CD4-positive, alpha-beta T cell (primary cell): ENCODE data around the gene GPR162. TPM values are rescaled to one million over a fixed set of nuclear protein-coding genes. Genes with fewer than 3 reads are reported as not detected.
A peak's percentile ranks its signal among the peaks of the same experiment; 100 is the strongest.

ENCODE experiments used
- ATAC-seq: fragments of 200-7000 bp; cut with Tn5 transposase; one replicate; pipeline ENCODE4 v1.10.0; 2022; ENCODE audit warnings: mild to moderate bottlenecking; ENCODE audit not compliant: poor library complexity
- CTCF ChIA-PET: fragments of 350-600 bp; sonication (Branson Sonifier 250); formaldehyde crosslinking; loops from one replicate; lab custom pipeline; 2021; ENCODE audit warnings: antibody characterized with exemption, inconsistent platforms; lab: Charles Lee
- POLR2A ChIA-PET: fragments of 350-600 bp; sonication (Branson Sonifier 250); formaldehyde crosslinking; loops from one replicate; lab custom pipeline; 2021; ENCODE audit warnings: antibody characterized with exemption, inconsistent platforms; lab: Charles Lee
- DNase-seq, 14 experiments: peaks; one replicate each; pipeline ENCODE4 v3.0.0-alpha.2; 2013 to 2020; ENCODE audit warnings: mixed read lengths in 2 of 14
- H3K27ac ChIP-seq, 2 donors: one replicate each; pipeline versions ENCODE4 v1.5.1 to v1.7.0; 2013; ENCODE audit warnings: low read length in 2 of 2, low read depth in 1 of 2, mild to moderate bottlenecking in 1 of 2
- H3K27me3 ChIP-seq, 2 experiments: 1 replicate in 1 of 2; 2 replicates in 1 of 2; pipeline versions ENCODE4 v1.6.1 to v1.7.0; 2013; ENCODE audit warnings: low read length in 2 of 2, control low read depth in 1 of 2, mild to moderate bottlenecking in 1 of 2, moderate library complexity in 1 of 2; ENCODE audit not compliant: insufficient read depth in 2 of 2, control insufficient read depth in 1 of 2
- H3K36me3 ChIP-seq: one replicate; pipeline ENCODE4 v1.6.1; 2013; ENCODE audit warnings: low read length, control low read depth; ENCODE audit not compliant: insufficient read depth
- H3K4me1 ChIP-seq: one replicate; pipeline ENCODE4 v1.6.1; 2013; ENCODE audit warnings: low read length, control low read depth; ENCODE audit not compliant: insufficient read depth
- H3K4me3 ChIP-seq: one replicate; pipeline ENCODE4 v1.5.1; 2013; ENCODE audit warnings: mild to moderate bottlenecking, low read length, moderate library complexity
- H3K9me3 ChIP-seq, 2 experiments: 1 replicate in 1 of 2; 2 replicates in 1 of 2; pipeline versions ENCODE4 v1.6.1 to v1.7.0; 2013; ENCODE audit warnings: low read length in 2 of 2, mild to moderate bottlenecking in 2 of 2, control low read depth in 1 of 2, moderate library complexity in 1 of 2; ENCODE audit not compliant: control insufficient read depth in 1 of 2, insufficient read depth in 1 of 2
- H3K27ac Mint-ChIP-seq: one replicate; pipeline ENCODE4 v1.8.0; 2020; ENCODE audit warnings: mixed read lengths
- H3K27me3 Mint-ChIP-seq: one replicate; pipeline ENCODE4 v1.8.0; 2021; ENCODE audit warnings: mixed read lengths
- H3K36me3 Mint-ChIP-seq: one replicate; pipeline ENCODE4 v1.8.0; 2021; ENCODE audit warnings: low read depth, mixed read lengths
- H3K4me1 Mint-ChIP-seq: one replicate; pipeline ENCODE4 v1.8.0; 2021; ENCODE audit warnings: low read depth, mixed read lengths
- H3K4me3 Mint-ChIP-seq: one replicate; pipeline ENCODE4 v1.8.0; 2020; ENCODE audit warnings: mild to moderate bottlenecking, mixed read lengths
- H3K9me3 Mint-ChIP-seq: one replicate; pipeline ENCODE4 v1.8.0; 2020; ENCODE audit warnings: mixed read lengths
- CTCF ChIP-seq: fragments of 200-600 bp; IDR thresholded peaks from one replicate; pipeline ENCODE4 v1.8.0; 2022; ENCODE audit warnings: antibody characterized with exemption, mild to moderate bottlenecking
- intact Hi-C, 2 experiments: fragments of 100-400 bp; cut with DNase I in 1 of 2; cut with micrococcal nuclease in 1 of 2; formaldehyde crosslinking; loops; one replicate each; pipeline versions ENCODE4 v1.15.1 to v1.9.0; 2023 to 2025; cut with DNase I, micrococcal nuclease
- total RNA-seq, 174 experiments: library from RNA in 2 of 174; stranded (reverse) in 2 of 174; gene quantifications; one replicate each; pipeline ENCODE4 v1.2.3 and lab custom pipeline; 2021 to 2026

GPR162 gene
- total RNA-seq, 2 experiments from 2014 or later: not detected

GRCh38 chr12:6796576-6796975, 25.0 kb upstream of the GPR162 start:
- no peak for TF ChIP-seq CTCF
- POLR2A ChIA-PET: interaction anchor here (1.0 to 1.1 kb wide), 2 partner anchors 9 to 31 kb away, joined by 3 read pairs; partner anchors contain the start of gene PTMS
- no peak overlapping the region for H3K4me3 Mint-ChIP-seq
- no peak overlapping the region for H3K27ac ChIP-seq
- H3K36me3 ChIP-seq: peaks cover 69% of the 10 kb centered on the region
- ATAC-seq (no peak), DNase-seq (no peak)
- no peaks in the 10 kb centered on the region for H3K27me3 ChIP-seq
- no peaks in the 10 kb centered on the region for H3K9me3 ChIP-seq
- no peaks in the 10 kb centered on the region for H3K9me3 Mint-ChIP-seq
- no peak overlapping the region for H3K4me3 ChIP-seq
- H3K4me1 ChIP-seq: peaks cover 63% of the 10 kb centered on the region
- CTCF ChIA-PET: interaction anchor here (0.5 to 1.1 kb wide), 2 partner anchors 18 to 107 kb away, joined by 3 to 5 read pairs; partner anchors contain the start of gene ZNF384
- H3K27me3 Mint-ChIP-seq: no peaks in the 10 kb centered on the region
- H3K27ac Mint-ChIP-seq: peak overlapping the region; percentile 47
- intact Hi-C loops: no loop called here
- H3K4me1 Mint-ChIP-seq: peaks cover 68% of the 10 kb centered on the region
- peaks cover 84% of the 10 kb centered on the region for H3K36me3 Mint-ChIP-seq

DNA sequence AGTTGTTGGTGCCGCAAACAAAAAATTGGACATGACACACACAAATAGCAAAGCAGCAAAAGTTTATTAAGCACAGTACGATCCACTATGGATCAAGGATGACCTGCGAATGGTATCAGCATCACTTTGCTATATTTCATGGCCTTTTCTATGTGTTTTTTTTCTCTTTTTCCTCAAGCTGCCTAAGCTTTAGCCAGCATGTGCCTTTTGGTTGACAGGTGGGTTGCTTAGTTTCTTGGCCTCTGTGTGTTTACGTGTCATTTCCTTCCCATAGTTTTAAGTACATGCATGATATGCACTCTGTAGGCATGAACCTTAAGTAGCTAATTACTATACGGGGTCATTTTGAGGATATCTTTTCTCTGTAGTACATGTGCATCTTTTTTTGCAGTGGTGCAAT, 22.5 kb upstream of the GPR162 start:
- Histone ChIP-seq H3K4me1 (peaks cover 38% of the 10 kb centered on the region), H3K4me3 (no peak overlapping the region), H3K27ac (no peak overlapping the region), H3K9me3 (no peaks in the 10 kb centered on the region), H3K36me3 (peaks cover 84% of the 10 kb centered on the region), H3K27me3 (no peaks in the 10 kb centered on the region)
- no peak overlapping the region for H3K4me3 Mint-ChIP-seq
- ATAC-seq (no peak), DNase-seq (no peak)
- no peaks in the 10 kb centered on the region for H3K9me3 Mint-ChIP-seq
- no peak for TF ChIP-seq CTCF
- POLR2A ChIA-PET: interaction anchor here (1.5 kb wide), 1 partner anchor 10 kb away, joined by 3 read pairs; the partner anchor contains the start of gene CD4
- CTCF ChIA-PET: no interaction called here
- H3K27me3 Mint-ChIP-seq: no peaks in the 10 kb centered on the region
- H3K4me1 Mint-ChIP-seq: peaks cover 48% of the 10 kb centered on the region
- intact Hi-C loops: no loop called here
- H3K27ac Mint-ChIP-seq: peak overlapping the region; percentile 8
- peaks cover 84% of the 10 kb centered on the region for H3K36me3 Mint-ChIP-seq

DNA sequence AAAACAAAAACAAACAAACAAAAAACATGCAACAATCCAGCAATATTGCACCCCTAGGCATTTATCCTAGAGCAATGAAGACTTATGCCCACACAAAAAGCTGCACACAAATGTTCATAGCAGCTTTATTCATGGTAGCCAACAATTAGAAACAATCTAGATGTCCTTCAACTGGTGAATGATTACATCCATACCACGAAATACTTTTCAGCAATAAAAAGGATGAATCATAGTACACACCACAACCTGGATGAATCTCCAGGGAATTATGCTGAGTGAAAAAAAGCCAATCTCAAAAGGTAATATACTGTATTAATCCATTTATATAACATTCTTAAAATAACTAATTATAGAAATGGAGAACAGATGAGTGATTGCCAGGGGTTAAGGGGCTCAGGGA, 14.5 kb upstream of the GPR162 start:
- ATAC-seq (no peak), DNase-seq (no peak)
- Mint-ChIP-seq H3K9me3 (no peaks in the 10 kb centered on the region), H3K36me3 (peaks cover 74% of the 10 kb centered on the region), H3K4me3 (no peak overlapping the region), H3K27me3 (no peaks in the 10 kb centered on the region), H3K27ac (no peak overlapping the region), H3K4me1 (peaks cover 29% of the 10 kb centered on the region)
- H3K4me1 ChIP-seq: peaks cover 6% of the 10 kb centered on the region
- intact Hi-C loops: no loop called here
- POLR2A ChIA-PET: no interaction called here
- CTCF ChIA-PET: no interaction called here
- H3K27ac ChIP-seq: no peak overlapping the region
- H3K9me3 ChIP-seq: no peaks in the 10 kb centered on the region
- no peaks in the 10 kb centered on the region for H3K27me3 ChIP-seq
- H3K4me3 ChIP-seq: no peak overlapping the region
- no peak for TF ChIP-seq CTCF
- peaks cover 52% of the 10 kb centered on the region for H3K36me3 ChIP-seq
